Activated CD8-positive, alpha-beta memory T cell treated with anti-CD3 and anti-CD28 coated beads, Interleukin-2, amount 50 U/mL, for 1 hour (primary cell): ENCODE measurements around the gene NPHS1.
"Not testable (repeated sequence)": the region's sequence is repeated elsewhere in the genome, so short reads cannot be mapped to it uniquely, and the experiment has no call there.

Experiments
- DNase-seq: peaks from one replicate; pipeline ENCODE4 v3.0.0-alpha.2; 2020; ENCODE audit errors: extremely low read depth

NPHS1 gene, protein sequence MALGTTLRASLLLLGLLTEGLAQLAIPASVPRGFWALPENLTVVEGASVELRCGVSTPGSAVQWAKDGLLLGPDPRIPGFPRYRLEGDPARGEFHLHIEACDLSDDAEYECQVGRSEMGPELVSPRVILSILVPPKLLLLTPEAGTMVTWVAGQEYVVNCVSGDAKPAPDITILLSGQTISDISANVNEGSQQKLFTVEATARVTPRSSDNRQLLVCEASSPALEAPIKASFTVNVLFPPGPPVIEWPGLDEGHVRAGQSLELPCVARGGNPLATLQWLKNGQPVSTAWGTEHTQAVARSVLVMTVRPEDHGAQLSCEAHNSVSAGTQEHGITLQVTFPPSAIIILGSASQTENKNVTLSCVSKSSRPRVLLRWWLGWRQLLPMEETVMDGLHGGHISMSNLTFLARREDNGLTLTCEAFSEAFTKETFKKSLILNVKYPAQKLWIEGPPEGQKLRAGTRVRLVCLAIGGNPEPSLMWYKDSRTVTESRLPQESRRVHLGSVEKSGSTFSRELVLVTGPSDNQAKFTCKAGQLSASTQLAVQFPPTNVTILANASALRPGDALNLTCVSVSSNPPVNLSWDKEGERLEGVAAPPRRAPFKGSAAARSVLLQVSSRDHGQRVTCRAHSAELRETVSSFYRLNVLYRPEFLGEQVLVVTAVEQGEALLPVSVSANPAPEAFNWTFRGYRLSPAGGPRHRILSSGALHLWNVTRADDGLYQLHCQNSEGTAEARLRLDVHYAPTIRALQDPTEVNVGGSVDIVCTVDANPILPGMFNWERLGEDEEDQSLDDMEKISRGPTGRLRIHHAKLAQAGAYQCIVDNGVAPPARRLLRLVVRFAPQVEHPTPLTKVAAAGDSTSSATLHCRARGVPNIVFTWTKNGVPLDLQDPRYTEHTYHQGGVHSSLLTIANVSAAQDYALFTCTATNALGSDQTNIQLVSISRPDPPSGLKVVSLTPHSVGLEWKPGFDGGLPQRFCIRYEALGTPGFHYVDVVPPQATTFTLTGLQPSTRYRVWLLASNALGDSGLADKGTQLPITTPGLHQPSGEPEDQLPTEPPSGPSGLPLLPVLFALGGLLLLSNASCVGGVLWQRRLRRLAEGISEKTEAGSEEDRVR (N-terminal part only)

DNA sequence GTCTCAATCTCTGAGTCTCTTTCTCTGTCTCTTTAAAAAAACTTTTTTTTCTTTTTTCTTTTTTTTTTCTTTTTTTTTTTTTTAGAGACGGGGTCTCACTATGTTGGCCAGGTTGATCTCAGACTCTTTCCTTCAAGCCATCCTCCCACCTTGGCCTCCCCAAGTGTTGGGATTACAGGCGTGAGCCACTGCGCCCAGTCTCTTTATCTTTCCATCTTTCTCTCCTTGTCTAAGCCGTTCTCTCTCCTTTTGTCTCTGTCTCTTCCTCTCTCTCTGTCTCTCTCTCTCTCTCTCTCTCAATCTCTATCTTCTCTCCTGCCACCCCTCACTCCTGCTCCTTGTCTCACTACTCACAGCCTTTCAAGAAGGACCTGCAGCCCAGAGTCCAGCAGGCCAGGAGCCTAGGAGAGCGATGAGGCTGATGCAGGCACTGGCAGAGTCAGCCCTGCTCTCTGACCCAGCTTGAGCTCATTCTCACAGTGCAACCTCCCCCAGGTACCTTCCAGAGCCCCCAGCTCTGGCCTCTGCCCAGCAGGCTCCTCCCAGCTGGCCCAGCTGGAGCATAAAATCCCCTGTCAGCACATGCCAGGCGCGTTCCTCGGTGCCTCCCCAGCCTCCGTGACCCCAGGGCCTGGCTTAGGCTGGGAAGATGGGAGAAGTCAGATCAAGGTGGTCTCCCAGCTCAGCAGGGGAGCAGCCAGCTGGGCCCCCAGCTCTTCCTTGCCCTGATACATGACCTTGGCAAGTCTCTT is at the start of gene NPHS1:
NPHS1 (minus strand) TSS at position 476 of the 752 bp plus-strand sequence. CDS start 667 bp downstream, outside the sequence.
- DNase-seq: no peak

DNA sequence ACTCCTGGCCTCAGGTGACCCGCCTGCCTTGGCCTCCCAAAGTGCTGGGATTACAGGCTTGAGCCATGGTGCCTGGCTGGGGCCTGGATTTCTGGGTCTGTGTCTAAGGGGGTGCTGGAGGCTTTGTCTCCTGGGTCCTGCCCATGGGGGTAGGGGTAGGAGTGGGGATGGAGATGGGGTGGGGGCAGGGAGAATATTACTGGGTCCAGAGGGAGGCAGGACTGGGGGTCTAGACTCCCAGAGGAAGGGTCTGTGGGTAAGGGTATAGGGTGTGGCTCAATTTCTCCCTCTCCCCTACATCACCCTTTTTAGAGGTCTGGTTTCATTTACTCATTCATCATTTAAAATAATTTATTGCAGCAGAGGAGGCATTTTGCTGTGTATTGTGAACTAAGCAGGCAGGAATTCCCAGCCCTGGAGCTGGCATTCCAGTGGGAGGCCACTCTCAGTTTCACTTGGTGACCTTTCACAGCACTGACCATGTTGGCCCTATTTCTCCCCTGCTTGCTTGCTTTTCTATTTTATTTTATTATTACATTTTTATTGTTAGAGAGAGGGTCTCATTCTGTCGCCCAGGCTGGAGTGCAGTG is 48.8 kb upstream of the NPHS1 start:
- no peak for DNase-seq

DNA sequence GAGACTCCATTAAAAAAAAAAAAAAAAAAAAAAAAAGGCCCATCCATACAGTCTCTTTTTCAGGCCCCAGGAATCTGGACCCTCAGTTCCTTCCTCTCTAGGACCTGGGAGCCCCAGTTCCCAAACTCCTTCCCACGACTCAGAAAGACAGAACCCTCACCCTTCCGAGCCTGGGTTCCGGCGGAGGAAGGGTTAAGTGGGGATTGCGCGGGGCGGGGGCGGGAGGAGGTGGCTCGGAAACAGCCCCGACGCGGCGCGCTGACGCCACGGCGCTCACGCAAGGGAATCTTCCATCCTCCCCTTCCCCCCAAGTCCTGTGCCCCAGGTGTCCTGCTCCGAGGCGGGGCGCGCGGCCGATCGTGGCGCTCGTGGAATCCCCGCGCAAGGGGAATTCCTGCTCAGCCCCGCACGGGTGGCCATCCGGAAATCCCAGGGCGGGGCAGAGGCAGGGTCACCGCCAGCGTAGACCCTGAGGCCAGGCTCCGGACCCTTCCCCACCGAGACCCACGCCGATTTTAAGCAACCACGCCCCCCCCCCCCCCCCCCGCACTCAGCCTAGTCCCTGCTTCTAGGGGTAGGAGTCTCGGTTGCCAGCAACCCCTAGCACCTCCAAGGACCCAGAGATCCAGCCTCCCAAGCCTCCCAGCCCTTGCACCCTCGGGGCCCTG is 47.4 kb upstream of the NPHS1 start:
- peak; percentile 59 for DNase-seq

DNA sequence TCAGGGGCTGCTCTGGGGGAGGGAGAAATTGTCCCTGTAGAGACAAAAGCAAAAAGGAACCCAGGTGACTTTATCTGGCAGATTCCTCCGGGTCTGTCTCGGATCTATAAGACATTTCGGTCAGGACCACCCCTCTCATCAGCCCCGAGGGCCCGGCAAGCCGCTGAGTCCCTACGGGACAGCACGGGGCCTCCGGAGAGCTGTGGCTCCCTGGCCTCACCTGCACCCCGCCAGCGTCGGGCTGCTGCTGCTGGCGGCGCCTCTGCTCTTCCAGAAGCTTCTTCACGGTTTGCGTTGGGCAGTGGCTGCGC is 46.1 kb upstream of the NPHS1 start:
- DNase-seq: no peak

DNA sequence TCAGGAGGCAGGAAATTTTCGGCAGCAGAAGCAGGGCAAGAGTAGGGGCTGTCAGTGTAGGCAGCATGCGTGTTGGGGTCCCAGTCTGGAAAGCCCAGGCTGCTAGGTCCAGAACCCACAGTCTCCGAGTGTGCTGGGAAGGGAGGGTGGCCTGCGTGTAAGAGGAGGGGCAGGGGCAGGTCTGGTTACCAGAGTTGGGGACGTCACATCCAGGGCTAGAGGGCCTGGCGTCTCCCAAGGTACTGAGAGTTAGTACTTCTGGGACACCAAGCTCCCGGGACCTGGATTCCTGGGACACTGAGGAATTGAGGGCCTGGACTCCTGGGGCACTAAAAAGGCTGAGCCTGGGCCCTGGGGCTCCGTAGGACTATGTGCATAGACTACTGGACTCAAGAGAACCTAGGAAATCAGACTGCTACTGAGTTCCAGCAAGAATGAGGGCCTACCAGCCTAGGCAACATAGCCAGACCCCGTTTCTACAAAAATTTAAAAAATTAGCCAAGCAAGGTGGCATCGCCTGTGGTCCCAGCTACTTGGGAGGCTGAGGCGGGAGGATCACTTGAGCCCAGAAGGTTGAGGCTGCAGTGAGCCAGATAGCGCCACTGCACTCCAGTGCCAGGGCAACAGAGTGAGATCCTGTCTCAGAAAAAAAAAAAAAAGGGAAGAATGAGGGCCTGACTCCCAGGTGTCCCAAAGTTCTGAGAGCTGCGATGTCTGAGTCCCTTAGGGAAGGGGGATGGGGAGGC is 45.6 kb upstream of the NPHS1 start:
- no peak for DNase-seq

DNA sequence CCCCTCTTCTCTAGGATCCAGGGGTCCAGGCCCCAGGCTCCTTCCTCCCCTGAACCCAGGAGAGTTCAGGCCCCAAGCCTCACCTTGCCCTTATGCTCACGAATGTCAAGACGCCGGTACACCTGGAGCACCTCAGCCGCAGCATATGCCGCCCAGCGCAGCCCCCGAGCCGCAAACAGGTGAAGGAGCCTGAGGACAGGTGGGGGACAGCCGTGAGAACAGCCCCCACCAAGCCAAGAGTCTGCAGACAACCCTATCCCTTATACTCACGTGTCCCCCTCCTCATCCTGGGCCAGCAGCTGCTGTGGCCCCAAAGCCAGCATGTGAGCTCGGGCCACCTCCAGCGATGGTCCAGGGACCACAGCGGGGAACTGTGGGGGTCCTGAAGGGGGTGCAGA is 44.3 kb upstream of the NPHS1 start:
- DNase-seq: no peak

DNA sequence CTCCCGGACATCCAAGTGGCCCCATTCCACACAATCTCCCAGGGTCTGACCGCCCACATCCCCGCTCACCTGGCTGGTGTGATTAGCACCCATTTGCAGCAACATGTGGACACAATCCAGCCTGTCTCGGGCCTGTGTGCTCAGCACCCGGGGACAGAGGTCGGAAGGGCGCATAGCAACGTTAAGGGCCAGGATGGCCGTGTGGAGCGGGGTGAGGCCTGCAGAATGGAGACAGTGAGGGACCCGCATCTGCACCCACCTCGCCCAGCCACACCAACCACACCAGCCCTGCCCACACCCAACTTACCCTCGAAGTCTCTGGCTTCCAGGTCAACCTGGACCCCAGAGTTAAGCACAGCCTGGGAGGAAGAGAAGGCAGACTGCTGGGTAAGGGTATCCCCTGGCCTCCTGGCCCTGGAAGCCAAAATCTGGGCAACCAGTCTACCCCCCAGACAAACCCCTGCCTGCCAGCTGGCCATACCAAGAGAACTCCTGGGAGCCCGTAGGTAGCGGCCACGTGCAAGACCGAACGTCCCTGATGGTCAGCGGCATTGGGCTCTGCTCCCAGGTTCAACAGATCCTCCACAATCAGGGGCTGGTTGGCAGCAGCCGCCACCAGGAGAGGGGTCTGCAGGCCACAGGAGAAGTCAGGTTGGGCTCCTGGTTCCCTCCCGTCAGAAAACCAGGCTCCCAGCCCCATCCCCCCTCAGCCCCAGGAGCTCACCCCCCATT is 43.8 kb upstream of the NPHS1 start:
- no peak for DNase-seq

DNA sequence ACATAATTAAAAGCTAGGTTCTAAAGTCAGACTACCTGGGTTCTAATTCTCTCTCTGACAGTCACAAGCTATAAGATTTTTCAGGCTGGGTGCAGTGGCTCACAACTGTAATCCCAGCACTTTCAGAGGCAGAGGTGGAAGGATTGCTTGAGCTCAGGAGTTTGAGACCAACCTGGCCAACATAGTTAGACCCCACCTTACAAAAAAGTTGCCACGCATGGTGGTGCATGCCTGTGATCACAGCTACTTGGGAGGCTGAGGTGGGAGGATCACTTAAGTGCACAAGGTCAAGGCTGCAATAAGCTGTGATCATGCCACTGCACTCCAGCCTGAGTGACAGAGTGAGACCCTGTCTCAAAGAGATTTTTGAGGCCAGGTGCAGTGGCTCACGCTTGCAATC is 42.0 kb upstream of the NPHS1 start:
- no peak for DNase-seq

DNA sequence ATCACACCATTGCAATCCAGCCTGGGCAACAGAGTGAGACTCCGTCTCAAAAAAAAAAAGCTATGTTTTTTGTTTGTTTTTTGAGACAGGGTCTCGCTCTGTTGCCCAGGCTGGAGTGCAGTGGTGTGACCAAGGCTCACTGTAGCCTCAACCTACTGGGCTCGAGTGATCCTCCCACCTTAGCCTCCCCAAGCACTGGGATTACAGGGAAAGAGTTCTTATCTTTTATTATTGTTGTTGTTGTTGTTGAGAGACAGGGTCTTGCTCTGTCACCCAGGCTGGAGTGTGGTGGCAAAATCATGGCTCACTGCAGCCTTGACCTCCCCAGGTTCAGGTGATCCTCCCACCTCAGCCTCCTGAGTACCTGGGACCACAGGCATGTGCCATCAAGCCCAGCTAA is 39.5 kb upstream of the NPHS1 start:
- DNase-seq: not testable (repeated sequence)

DNA sequence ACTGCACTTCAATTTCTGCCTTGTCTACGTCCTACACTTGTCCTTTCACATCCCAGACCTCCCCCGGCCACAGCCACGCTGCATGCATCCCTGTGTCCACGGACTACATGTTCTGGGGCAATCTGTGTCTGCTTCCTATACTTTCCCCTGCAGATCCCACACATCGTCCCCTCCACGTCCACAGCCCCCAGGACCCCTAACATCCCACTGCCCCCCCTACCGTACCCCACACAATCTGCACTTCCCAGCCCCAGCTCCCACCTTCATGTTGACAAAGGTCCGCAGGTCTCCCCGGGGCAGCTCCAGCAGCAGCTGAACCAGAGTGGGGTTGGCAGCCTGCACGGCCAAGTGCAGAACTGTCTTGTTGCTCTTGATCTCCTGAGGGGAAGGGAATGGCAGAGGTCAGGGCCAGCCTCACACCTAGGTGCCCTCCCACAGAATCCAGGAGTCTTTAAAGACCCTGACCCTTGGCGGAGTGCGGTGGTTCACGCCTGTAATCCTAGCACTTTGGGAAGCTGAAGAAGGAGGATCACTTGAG is 37.9 kb upstream of the NPHS1 start:
- DNase-seq: no peak

DNA sequence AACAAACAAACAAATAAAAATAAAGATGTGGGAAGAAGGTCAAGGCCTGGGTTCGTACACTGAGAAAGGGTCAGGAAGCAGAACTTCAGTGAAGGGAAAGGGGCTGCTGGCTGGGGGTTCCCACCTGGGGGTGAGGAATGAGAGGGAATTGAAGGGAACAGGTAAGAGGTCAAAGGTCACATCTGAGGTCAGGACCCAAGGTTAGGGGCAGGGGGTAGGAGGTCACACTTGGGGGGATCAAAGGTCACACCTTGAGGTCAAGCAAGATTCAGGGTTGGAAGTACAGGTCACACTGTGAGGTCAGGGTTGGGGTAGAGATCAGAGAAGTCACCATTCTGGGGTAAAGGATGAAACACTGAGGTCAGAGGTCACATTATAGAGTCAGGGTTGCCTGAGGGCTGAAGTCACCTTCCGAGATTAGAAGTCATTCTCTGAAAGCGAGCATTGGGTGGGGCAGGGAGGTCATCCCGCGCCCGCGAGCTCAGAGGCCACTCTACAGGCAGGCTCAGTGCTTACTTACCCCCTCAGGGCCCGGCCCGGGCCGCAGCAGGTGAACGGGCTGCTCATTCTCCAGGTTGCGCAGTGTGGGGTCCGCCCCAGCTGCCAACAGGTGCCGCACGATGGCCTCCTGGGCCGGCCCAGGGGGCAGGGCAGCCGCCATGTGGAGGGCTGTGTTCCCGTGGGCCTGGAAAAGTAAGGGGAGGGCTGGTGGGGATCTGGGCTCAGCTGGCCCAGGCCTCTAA is 37.2 kb upstream of the NPHS1 start:
- no peak for DNase-seq

DNA sequence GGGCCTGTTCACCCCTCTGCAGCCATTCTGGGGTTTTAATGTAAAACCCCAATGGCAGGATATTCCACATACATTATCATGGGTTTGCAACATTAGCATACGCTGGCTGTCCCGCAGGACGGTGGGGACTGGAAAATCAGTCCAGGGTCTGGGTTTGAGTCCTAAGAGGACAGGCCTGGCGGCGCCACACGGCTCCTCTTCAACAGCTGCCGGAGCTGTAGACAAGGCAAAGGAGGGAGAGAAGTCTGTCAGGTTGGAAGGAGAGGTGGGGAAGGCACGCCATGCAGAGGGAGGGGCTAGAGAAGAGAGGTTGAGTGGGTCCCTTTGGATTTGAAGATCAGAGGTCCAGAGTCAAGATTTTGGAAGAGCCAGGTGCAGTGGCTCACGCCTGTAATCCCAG is 36.1 kb upstream of the NPHS1 start:
- DNase-seq: no peak

DNA sequence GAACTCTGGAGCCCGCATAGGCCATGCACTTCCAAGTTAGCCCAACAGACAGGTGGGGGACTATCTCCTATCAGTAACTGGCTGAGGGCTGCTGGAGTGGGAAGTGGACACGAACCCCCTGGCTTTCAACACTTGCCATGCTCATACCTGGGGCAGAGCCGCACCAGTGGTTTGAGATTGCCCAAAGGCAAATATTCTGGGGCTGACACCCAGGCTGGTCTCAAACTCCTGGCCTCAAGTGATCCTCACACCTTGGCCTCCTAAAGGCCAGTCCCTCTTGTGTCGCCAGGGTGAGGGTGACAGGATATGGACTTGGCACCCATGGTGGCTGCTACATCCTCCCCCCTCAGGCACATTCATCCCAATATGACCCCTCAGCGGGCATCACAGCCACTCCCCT is 34.9 kb upstream of the NPHS1 start:
- no peak for DNase-seq

DNA sequence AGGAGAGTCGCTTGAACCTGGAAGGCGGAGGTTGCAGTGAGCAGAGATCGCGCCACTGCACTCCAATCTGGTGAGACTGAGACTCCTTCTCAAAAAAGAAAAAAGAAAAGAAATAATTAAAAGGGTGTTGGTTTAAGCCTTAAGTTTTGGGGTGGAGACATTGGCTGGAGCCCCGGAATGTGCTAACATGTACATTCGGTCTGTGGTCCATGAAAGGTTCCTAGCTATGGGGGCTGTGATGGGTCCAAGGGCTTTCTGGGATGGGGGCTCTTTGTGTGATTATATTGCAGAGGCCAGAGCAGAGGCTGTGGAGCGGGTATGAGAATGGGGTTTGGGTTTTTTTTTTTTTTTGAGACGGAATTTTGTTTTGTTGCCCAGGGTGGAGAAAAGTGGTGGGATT is 33.6 kb upstream of the NPHS1 start:
- DNase-seq: no peak

DNA sequence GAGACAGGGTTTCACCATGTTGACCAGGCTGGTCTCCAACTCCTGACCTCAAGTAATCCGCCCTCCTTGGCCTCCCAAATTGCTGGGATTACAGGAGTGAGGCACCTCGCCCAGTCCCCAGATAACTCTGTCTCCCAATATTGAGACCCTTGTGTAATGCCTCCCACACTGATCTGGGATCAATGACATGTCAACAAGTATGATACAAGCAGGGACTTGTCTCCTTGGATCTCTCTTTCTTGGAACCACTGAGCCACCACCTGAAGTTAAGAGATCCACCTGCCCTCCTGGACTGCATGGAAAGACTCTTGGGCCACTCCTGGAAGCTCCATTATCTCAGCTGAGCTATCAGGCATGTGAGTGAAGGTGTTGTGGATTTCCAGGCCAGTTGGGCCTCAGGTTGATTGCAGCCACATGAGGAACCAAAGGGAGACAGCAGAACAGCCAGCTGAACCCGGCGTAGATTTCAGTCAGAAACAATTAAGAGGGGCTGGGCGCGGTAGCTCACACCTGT is 33.0 kb upstream of the NPHS1 start:
- DNase-seq: no peak

DNA sequence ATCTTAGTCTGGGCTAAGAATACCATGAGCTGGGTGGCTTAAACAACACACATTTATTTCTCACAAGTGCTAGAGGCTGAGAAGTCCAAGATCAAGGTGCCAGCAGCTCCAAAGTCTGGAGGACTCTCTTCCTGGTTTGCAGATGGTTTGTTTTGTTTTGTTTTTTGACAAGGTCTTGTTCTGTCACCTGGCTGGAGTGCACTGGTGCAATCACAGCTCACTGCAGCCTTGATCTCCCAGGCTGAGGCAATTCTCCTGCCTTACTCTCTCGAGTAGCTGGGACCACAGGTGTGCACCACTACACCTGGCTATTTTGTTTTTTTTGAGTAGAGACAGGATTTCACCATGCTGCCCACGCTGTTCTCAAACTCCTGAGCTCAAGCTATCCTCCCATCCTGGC is 31.6 kb upstream of the NPHS1 start:
- DNase-seq: no peak

DNA sequence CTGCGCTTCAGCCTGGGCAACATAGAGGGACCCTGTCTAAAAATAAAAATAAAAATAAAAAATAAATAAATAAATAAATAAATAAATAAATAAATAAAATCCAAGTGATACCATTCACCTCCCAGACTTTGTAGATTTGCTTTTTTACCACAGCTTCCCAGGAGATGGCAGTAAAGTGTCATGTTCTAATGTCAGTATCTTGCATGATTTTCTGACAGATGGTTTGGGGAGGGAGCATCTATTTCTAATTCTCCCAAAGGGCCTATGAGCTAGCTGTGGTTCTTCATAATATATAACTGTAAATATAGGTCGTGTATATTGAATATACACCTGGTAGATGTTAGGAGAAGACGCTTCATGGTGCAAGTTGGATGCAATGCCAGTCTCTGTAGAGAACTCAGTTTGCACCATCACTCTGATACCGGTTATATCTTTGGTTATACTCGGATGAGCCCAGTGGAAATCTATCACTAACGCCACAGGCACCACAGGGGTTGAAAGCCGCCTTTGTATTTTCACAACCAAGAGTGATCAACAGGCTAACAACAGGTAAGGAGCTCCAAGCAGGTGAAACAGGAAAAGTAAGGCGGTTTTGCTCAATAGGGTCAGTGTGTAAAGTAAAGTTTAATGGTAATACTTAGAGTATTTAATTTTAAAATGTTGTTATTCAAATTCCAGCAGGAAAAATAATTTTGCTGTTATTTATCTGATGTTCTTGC is 30.0 kb upstream of the NPHS1 start:
- DNase-seq: no peak
